ENCODE data around the gene CFAP100. TPM values are rescaled to one million over a fixed set of nuclear protein-coding genes. Genes with fewer than 3 reads are reported as not detected.

CFAP100 gene
- total RNA-seq, 1 donor = not detected

DNA sequence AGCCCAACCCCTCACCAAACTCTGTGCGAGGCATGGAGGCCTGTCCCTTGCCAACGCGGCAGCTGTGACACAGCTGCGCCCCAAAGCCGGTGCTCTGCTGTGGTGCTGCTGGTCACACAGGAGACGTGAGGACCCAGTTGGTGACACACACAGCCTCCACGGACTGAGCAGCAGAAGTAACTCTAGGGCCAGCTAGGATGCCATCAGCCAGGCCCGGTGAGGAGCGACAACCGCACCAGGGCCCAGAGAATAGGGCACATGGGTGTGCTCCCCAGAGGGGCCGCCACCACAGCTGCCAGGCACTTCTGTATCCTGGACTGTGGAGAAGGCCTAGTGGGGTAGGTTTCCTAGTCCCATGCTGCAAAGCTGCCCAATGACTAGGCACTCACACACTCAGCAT lies 70.3 kb downstream of the CFAP100 start:
- TF ChIP-seq, protein P1, sequence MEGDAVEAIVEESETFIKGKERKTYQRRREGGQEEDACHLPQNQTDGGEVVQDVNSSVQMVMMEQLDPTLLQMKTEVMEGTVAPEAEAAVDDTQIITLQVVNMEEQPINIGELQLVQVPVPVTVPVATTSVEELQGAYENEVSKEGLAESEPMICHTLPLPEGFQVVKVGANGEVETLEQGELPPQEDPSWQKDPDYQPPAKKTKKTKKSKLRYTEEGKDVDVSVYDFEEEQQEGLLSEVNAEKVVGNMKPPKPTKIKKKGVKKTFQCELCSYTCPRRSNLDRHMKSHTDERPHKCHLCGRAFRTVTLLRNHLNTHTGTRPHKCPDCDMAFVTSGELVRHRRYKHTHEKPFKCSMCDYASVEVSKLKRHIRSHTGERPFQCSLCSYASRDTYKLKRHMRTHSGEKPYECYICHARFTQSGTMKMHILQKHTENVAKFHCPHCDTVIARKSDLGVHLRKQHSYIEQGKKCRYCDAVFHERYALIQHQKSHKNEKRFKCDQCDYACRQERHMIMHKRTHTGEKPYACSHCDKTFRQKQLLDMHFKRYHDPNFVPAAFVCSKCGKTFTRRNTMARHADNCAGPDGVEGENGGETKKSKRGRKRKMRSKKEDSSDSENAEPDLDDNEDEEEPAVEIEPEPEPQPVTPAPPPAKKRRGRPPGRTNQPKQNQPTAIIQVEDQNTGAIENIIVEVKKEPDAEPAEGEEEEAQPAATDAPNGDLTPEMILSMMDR (IDR thresholded peaks at IDR 0.05; ENCODE audit: insufficient read depth, low read length) = no peak
- no peak for DNase-seq (ENCODE audit: low read depth)
- no peak overlapping the region for H3K4me3 ChIP-seq (ENCODE audit: low read depth, low read length)

DNA sequence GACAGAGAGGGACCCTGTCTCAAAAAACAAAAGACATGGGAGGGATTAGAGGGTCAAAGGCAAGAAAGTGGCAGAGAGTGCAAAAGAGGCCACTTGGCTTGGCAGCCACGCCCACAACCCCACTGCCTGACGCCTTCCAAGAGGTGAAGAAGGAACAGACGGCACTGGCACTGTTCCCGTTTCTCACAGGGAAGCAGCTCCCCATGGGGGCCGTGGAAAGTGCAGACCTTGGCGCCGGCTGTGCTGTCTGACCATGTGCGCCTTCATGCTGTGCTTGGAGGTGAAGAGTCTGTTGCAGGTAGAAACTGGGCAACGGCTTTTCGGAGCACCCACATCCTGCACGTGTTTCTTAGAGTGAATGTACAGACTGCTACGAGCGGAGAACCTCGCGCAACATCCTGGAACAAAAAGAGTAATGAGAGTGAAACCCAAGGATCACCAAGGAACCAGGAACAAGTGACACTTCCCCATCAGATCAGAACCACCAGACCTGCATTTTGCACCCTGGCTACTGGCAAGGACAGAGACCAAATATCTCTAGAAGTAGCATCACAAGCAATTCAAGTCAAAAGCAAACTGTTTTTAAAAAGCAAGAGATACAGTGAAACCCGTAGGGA lies 71.3 kb downstream of the CFAP100 start:
- DNase-seq (ENCODE audit: low read depth) = no peak
- TF ChIP-seq, protein P1 (IDR thresholded peaks at IDR 0.05; ENCODE audit: insufficient read depth, low read length) = no peak
- H3K4me3 ChIP-seq (ENCODE audit: low read depth, low read length) = no peak overlapping the region

DNA sequence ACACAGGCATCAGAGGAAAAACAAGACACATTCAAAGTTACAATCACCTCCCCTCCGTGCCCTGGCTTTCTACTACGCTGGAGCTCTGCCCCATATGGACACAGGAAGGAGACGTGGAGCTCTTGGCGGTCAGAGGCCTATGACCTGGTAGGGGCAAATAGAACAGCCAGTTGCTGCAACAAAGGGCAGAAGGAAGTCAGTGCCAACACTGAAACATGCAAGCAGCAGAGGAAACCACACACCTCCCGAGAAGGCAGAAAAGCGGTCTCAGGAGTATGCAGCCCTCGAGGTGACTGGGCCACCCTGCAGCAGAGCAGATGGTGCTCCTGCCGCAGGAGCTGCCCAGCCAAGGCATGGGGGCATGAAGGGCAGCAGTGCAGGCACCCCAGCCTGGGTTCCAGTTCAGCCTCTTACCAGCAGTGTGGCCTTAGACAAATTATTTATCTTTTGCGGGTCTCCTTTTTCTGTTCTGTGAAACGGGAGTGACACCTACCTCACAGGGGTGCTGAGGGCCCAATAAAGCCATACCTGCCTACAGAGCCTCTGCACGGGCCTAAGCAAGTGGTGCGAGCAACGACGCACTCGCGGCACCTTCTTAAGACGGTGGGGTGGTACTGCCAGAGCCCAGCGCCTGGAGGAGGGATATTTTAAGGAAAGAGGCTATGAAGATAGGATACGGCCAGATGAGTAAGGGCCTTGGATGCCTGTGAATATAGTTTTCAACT lies 72.3 kb downstream of the CFAP100 start:
- no peak overlapping the region for H3K4me3 ChIP-seq (ENCODE audit: low read depth, low read length)
- TF ChIP-seq, protein P1 (IDR thresholded peaks at IDR 0.05; ENCODE audit: insufficient read depth, low read length) = no peak
- no peak for DNase-seq (ENCODE audit: low read depth)

DNA sequence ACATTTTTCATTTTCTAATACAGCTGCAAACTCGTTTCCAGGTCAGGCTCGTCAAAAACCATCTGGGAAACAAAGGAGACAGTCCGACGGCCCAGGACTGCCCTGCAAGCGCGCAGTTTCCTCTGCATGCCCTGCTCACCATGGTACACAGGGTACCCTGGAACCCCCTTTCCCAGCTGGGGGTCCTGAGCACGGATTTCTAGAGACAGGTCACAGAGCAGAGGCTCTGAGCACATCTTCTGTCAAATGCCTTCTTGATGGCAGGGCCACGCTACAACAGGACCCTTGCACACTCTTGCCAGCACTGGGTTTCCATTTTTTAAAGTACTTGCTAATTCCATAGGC lies 72.9 kb downstream of the CFAP100 start:
- no peak overlapping the region for H3K4me3 ChIP-seq (ENCODE audit: low read depth, low read length)
- TF ChIP-seq, protein P1 (IDR thresholded peaks at IDR 0.05; ENCODE audit: insufficient read depth, low read length) = no peak
- no peak for DNase-seq (ENCODE audit: low read depth)

DNA sequence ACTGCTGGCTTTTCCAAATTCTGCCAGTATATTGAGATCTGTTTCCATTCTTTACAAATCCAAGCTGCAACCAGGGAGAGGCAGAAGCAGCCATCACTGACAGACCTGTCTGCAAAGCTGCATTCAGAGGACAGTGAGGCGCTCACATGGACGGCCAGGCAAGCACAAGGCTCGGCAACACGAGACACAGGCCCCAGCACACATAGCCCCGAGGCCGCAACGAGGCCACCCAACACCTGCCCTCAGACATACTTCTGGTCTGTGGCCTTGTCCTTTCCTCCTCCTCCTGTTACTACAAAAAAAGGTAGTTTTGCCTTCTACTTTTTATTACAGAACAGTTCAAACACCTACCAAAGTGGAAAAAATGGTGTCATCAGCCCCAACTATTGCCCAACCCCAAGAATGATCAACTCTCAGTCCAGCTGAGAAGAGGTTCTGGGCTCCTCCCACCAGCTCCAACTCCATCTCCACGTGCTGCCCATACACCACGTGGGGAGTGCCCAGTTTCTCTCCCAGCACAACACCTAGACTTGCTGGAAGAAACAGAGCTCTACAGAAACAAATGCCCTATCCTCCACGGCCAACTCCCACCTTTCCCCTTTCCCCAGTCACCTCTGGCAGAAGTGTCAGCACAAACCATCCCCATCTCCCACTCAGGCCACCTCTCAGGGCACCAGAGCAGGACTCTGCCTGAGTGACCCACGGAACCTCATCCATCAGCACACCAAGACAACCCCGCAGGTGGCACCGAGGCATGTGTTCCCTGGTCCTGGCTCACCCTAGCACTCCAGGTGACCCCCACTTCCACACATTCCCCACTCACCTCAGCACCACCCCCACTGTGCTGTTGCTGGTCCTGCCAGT lies 73.6 kb downstream of the CFAP100 start:
- no peak for DNase-seq (ENCODE audit: low read depth)
- H3K4me3 ChIP-seq (ENCODE audit: low read depth, low read length) = no peak overlapping the region
- TF ChIP-seq, protein P1 (IDR thresholded peaks at IDR 0.05; ENCODE audit: insufficient read depth, low read length) = no peak

DNA sequence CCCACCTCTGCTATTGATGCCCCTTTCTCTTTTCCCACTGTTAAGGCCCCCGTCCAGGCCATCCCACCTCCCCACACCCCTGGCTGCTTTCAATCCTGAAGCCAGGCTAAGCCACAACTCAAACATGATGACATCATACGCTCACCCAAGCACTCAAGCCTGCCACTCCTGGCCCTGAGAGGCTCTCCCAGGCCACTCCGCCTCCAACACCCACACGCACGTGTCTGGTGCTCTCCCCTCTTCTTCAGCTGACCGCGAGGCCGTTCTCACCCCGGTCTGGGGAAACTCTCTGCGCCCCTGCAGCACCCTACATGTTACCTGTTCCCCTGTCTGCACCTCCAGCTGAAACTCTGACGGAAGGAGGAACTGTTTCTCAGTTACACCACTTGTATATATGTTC lies 74.8 kb downstream of the CFAP100 start:
- no peak overlapping the region for H3K4me3 ChIP-seq (ENCODE audit: low read depth, low read length)
- TF ChIP-seq, protein P1 (IDR thresholded peaks at IDR 0.05; ENCODE audit: insufficient read depth, low read length) = no peak
- DNase-seq (ENCODE audit: low read depth) = no peak

Data from fibroblast of the aortic adventitia (primary cell).